Neural cell (in vitro differentiated cells): ENCODE measurements around the gene RAB22A.

Experiments
- EP300 ChIP-seq: fragments of 450-650 bp; conservative IDR thresholded peaks from 2 replicates; pipeline ENCODE4 v1.6.1; 2014; ENCODE audit warnings: antibody characterized with exemption, mild to moderate bottlenecking, moderate library complexity; ENCODE audit not compliant: poor library complexity, severe bottlenecking
- EZH2 ChIP-seq: fragments of 200-600, 300-800 bp; shearing (Covaris generic), sonication (generic); IDR thresholded peaks from 2 replicates; pipeline ENCODE4 v1.6.1; 2014; ENCODE audit warnings: antibody characterized with exemption, low read length, borderline replicate concordance, mild to moderate bottlenecking; ENCODE audit not compliant: insufficient read depth, poor library complexity, severe bottlenecking
- POLR2AphosphoS5 ChIP-seq: IDR thresholded peaks from 2 replicates; pipeline ENCODE4 v1.6.1; 2012
- REST ChIP-seq: IDR thresholded peaks from 2 replicates; pipeline ENCODE4 v1.6.1; 2012; ENCODE audit warnings: borderline replicate concordance
- TAF1 ChIP-seq: IDR thresholded peaks from 2 replicates; pipeline ENCODE4 v1.6.1; 2012; ENCODE audit warnings: low read depth
- TF ChIP-seq, protein P1 (sequence below): fragments of 450-650 bp; IDR thresholded peaks from 2 replicates; pipeline ENCODE4 v1.5.1; 2014; ENCODE audit warnings: antibody characterized with exemption, mild to moderate bottlenecking, moderate library complexity; ENCODE audit not compliant: poor library complexity, severe bottlenecking

GRCh38 chr20:58403272-58403671 lies 93.8 kb downstream of the RAB22A start:
- no peak for TF ChIP-seq EP300
- TF ChIP-seq, protein P1, sequence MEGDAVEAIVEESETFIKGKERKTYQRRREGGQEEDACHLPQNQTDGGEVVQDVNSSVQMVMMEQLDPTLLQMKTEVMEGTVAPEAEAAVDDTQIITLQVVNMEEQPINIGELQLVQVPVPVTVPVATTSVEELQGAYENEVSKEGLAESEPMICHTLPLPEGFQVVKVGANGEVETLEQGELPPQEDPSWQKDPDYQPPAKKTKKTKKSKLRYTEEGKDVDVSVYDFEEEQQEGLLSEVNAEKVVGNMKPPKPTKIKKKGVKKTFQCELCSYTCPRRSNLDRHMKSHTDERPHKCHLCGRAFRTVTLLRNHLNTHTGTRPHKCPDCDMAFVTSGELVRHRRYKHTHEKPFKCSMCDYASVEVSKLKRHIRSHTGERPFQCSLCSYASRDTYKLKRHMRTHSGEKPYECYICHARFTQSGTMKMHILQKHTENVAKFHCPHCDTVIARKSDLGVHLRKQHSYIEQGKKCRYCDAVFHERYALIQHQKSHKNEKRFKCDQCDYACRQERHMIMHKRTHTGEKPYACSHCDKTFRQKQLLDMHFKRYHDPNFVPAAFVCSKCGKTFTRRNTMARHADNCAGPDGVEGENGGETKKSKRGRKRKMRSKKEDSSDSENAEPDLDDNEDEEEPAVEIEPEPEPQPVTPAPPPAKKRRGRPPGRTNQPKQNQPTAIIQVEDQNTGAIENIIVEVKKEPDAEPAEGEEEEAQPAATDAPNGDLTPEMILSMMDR, result no peak
- TF ChIP-seq POLR2AphosphoS5, result no peak
- TF ChIP-seq EZH2, result no peak
- no peak for TF ChIP-seq REST
- TF ChIP-seq TAF1, result no peak
